ENCODE data around the gene ZNRF4. TPM values are rescaled to one million over a fixed set of nuclear protein-coding genes. Genes with fewer than 3 reads are reported as not detected.

Gene ZNRF4
- total RNA-seq, 4 donors from 2014 or later = not detected

- H3K36me3 ChIP-seq = no peaks in the 10 kb centered on the region
- H3K4me3 ChIP-seq = no peak overlapping the region
- peak overlapping the region in 1 of 4 donors; percentile 38 for H3K27ac ChIP-seq
- peaks cover 0 to 5% (median 0%) of the 10 kb centered on the region in 4 donors for H3K9me3 ChIP-seq
- H3K27me3 ChIP-seq = peaks cover 0 to 75% of the 10 kb centered on the region in 2 donors
- WGBS, 2 donors = 16 to 18% methylated on average over 30 to 31 of the region's 31 CpGs
- no peak for TF ChIP-seq CTCF (IDR thresholded peaks at IDR 0.05)
- TF ChIP-seq EP300 (IDR thresholded peaks at IDR 0.05) = no peak
- TF ChIP-seq POLR2A (IDR thresholded peaks at IDR 0.05) = no peak
- H3K4me1 ChIP-seq = peaks cover 0 to 6% (median 0%) of the 10 kb centered on the region in 4 donors
- DNase-seq (ENCODE audit: low spot score in 2 of 2) = no peak
These were observed 37.6 kb downstream of the ZNRF4 start for GRCh38 chr19:5492635-5493409.

DNA sequence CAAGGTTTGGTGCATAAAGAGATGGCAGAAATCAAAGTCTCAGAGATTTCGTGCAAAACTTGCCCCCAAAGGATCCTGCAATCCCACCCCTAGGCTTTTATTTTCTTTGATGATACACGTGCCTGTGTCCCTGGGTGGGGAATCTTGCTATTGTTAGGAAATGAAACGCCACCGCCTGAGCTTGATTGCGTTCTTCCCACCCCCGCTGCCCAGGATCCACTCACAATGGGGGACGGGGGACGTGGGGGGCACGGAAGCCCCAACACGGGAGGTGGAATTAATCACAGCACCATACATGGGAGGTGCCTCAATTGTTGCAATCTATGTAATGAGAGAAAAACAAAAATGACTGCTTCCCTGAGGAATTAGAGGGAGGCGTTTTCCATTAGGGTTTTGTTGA, 39.6 kb downstream of the ZNRF4 start:
- WGBS, 2 donors = 14 to 19% methylated on average over 11 of the region's 11 CpGs
- Histone ChIP-seq H3K4me3 (no peak overlapping the region), H3K4me1 (peaks cover 0 to 6% (median 0%) of the 10 kb centered on the region in 4 donors), H3K9me3 (peaks cover 0 to 15% (median 0%) of the 10 kb centered on the region in 4 donors), H3K36me3 (no peaks in the 10 kb centered on the region), H3K27ac (no peak overlapping the region), H3K27me3 (peaks cover 0 to 82% of the 10 kb centered on the region in 2 donors)
- TF ChIP-seq EP300 (IDR thresholded peaks at IDR 0.05) (no peak), POLR2A (IDR thresholded peaks at IDR 0.05) (no peak), CTCF (IDR thresholded peaks at IDR 0.05) (no peak)
- DNase-seq (ENCODE audit: low spot score in 2 of 2) = no peak

DNA sequence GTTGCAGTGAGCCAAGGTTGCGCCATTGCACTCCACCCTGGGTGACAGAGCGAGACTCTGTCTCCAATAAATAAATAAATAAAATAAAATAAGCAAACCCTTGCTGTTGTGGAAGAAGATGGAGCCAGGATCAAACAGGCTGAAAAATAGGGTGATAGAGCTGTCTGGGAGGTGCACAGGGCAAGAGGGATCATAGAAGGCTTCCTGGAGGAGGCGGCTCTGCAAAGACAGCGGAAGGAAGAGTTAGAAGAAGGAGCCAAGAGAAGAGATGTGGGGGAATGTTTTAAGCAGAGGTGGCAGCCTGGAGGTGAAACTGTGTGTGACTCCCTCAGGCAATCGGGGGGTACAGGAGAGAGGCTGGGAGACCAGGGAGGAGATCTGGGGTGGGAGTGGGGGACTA, 40.6 kb downstream of the ZNRF4 start:
- no peaks in the 10 kb centered on the region for H3K36me3 ChIP-seq
- no peak overlapping the region for H3K4me3 ChIP-seq
- no peak for TF ChIP-seq POLR2A (IDR thresholded peaks at IDR 0.05)
- H3K4me1 ChIP-seq = peaks cover 0 to 6% (median 0%) of the 10 kb centered on the region in 4 donors
- H3K27ac ChIP-seq = no peak overlapping the region
- H3K9me3 ChIP-seq = peaks cover 0 to 25% (median 0%) of the 10 kb centered on the region in 4 donors
- DNase-seq (ENCODE audit: low spot score in 2 of 2) = no peak
- H3K27me3 ChIP-seq = peaks cover 0 to 72% of the 10 kb centered on the region in 2 donors
- 82 to 88% methylated on average over 5 of the region's 5 CpGs for WGBS, 2 donors

- H3K9me3 ChIP-seq = peaks cover 0 to 40% (median under 1%) of the 10 kb centered on the region in 4 donors
- H3K27me3 ChIP-seq = peaks cover 0 to 57% of the 10 kb centered on the region in 2 donors
- H3K36me3 ChIP-seq = no peaks in the 10 kb centered on the region
- no peak overlapping the region for H3K27ac ChIP-seq
- WGBS, 2 donors = 73 to 74% methylated on average over 5 of the region's 5 CpGs
- H3K4me3 ChIP-seq = no peak overlapping the region
- no peak for TF ChIP-seq CTCF (IDR thresholded peaks at IDR 0.05)
- TF ChIP-seq POLR2A (IDR thresholded peaks at IDR 0.05) = no peak
- no peak for TF ChIP-seq EP300 (IDR thresholded peaks at IDR 0.05)
- peaks cover 0 to 5% (median 0%) of the 10 kb centered on the region in 4 donors for H3K4me1 ChIP-seq
- DNase-seq (ENCODE audit: low spot score in 2 of 2) = no peak
These were observed 42.1 kb downstream of the ZNRF4 start for GRCh38 chr19:5497297-5497696.

DNA sequence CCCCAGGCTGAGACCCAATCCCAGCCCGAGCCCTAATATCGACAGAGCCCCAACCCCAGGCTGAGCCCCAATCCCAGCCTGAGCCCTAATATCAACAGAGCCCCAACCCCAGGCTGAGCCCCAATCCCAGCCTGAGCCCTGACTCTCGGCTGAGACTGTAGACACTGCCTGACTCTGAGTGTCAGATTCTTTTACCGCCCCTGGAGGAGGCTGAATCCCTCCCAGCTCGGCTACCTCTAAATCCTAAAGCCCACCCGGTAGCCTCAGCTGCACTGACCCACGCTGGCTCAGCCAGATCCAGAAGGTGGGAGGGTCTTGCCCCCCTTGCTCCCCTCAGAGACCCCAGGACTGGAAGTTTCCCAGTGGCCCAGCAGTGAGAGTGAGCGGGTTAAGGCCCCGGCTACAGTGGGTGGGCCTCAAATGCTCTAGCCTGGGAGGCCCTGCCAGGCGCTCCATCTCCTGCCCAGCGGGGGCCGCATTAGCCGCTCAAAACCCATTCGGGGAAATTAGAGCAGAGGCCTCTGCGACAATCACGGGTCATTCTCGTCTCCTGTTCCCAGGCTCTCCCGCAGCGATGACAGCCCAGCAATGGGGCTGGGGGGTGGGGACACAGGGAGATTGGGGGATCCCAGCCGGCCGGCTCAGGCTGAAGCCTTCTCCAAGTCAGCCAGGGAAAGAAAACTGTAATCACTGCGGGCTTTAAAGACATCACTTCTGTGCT, 43.8 kb downstream of the ZNRF4 start:
- peaks cover 0 to 40% of the 10 kb centered on the region in 2 donors for H3K27me3 ChIP-seq
- H3K4me1 ChIP-seq = no peaks in the 10 kb centered on the region
- 21 to 25% methylated on average over 17 to 22 of the region's 22 CpGs for WGBS, 2 donors
- peaks cover 0 to 57% (median 2%) of the 10 kb centered on the region in 4 donors for H3K9me3 ChIP-seq
- H3K36me3 ChIP-seq = no peaks in the 10 kb centered on the region
- no peak overlapping the region for H3K4me3 ChIP-seq
- no peak for TF ChIP-seq POLR2A (IDR thresholded peaks at IDR 0.05)
- no peak for TF ChIP-seq CTCF (IDR thresholded peaks at IDR 0.05)
- TF ChIP-seq EP300 (IDR thresholded peaks at IDR 0.05) = no peak
- H3K27ac ChIP-seq = no peak overlapping the region
- DNase-seq (ENCODE audit: low spot score in 2 of 2) = no peak
